ENCODE results near the gene PSPN.
"Not testable (repeated sequence)": the region's sequence is repeated elsewhere in the genome, so short reads cannot be mapped to it uniquely, and the experiment has no call there.

The PSPN gene

GRCh38 chr19:6413721-6414643 lies 38.2 kb upstream of the PSPN start:
- TF ChIP-seq POLR2A (IDR thresholded peaks at IDR 0.05; ENCODE audit: low read depth, low read length) = no peak
- FAIRE-seq = no peak

DNA sequence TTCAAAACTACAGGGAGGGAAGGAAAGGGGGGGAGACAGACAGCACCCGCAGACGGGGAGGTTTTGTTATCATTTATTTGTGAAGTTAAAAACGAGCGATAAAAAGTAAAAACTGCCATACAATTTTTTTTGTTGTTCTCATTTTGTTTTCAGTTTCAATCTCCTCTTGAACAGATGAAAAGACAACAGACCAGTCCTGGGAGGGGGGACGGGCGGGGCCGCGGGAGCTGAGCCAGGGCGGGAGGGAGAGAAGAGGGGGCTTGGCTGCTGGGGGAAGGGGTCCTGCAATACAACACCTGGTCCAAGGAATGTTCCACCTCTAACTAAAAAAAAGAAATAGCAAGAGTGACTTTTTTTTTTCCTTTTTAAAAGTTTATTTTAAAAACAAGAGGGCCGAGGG lies 37.6 kb upstream of the PSPN start:
- no peak for FAIRE-seq

More at GRCh38 chr19:6413721-6414643, 38.2 kb upstream of the PSPN start:
- DNase-seq (ENCODE audit: insufficient read length, low spot score) = no peak

GRCh38 chr19:6412447-6413091 lies 36.8 kb upstream of the PSPN start:
- no peak for TF ChIP-seq POLR2A (IDR thresholded peaks at IDR 0.05; ENCODE audit: low read depth, low read length)
- FAIRE-seq (no peak), DNase-seq (ENCODE audit: insufficient read length, low spot score) (peak; percentile 56)

More for the DNA sequence above, 37.6 kb upstream of the PSPN start:
- no peak for DNase-seq (ENCODE audit: insufficient read length, low spot score)
- TF ChIP-seq POLR2A (IDR thresholded peaks at IDR 0.05; ENCODE audit: low read depth, low read length) = no peak

DNA sequence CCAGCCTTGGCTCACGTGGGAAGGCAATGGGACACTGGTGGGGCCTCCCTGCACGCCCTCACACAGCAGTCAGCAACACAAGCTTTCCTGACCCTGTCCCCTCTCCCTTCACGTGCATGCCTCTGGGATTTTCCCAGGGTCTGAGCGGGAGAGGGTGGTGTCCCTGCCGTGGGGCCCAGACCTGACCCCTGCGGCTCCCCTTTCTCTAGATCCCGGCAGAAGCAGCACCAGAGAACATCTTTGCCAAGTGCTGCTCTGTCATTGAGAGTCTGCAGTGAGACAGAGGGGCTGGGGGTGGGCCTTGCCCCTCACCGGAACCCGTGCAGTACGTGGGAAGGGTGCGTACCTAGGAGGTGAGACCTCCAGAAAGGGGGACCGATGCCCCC lies 36.3 kb upstream of the PSPN start:
- DNase-seq (ENCODE audit: insufficient read length, low spot score) (no peak), FAIRE-seq (no peak)
- no peak for TF ChIP-seq POLR2A (IDR thresholded peaks at IDR 0.05; ENCODE audit: low read depth, low read length)

- no peak for TF ChIP-seq POLR2A (IDR thresholded peaks at IDR 0.05; ENCODE audit: low read depth, low read length)
- DNase-seq (ENCODE audit: insufficient read length, low spot score) (no peak), FAIRE-seq (no peak)
Observed at GRCh38 chr19:6409346-6409745, 33.6 kb upstream of the PSPN start.

GRCh38 chr19:6406401-6406800 lies 30.7 kb upstream of the PSPN start:
- DNase-seq (ENCODE audit: insufficient read length, low spot score) = no peak
- TF ChIP-seq POLR2A (IDR thresholded peaks at IDR 0.05; ENCODE audit: low read depth, low read length) = no peak
- no peak for FAIRE-seq

GRCh38 chr19:6402837-6403608 lies 27.3 kb upstream of the PSPN start:
- DNase-seq (ENCODE audit: insufficient read length, low spot score) = no peak
- TF ChIP-seq POLR2A (IDR thresholded peaks at IDR 0.05; ENCODE audit: low read depth, low read length) = no peak
- no peak for FAIRE-seq

- TF ChIP-seq POLR2A (IDR thresholded peaks at IDR 0.05; ENCODE audit: low read depth, low read length) = no peak
- DNase-seq (ENCODE audit: insufficient read length, low spot score) (no peak), FAIRE-seq (no peak)
Observed at GRCh38 chr19:6402058-6402457, 26.3 kb upstream of the PSPN start.

DNA sequence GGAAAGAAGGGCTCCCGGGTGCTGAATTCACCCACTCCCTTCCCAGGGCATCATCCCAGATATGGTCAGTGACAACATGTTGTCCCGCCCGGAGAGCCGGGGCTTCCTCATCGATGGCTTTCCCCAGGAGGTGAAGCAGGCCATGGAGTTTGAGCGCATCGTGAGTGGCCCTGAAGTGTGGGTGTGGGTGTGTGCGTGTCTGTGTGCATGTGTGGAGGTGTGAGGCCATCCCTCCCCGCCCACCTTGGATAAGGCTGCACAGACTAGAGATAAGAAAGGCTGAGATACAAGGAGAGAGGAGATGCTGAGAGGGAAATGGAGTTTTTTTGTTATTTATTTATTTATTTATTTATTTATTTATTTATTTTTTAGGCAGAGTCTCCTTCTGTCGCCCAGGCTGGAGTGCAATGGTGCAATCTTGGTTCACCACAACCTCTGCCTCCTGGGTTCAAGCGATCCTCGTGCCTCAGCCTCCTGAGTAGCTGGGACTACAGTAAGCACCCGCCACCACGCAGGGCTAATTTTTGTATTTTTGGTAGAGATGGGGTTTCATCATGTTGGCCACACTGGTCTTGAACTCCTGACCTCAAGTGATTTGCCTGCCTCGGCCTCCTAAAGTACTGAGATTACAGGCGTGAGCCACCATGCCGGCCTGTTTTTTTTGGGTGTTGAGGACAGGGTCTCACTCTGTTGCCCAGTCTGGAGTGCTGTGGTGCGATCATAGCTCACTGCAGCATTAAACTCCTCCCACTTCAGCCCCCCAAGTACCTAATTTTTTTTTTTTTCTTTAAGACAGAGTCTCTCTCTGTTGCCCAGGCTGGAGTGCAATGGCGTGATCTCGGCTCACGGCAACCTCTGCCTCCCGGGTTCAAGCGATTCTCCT lies 24.6 kb upstream of the PSPN start:
- FAIRE-seq; DNase-seq (ENCODE audit: insufficient read length, low spot score): not testable (repeated sequence)

GRCh38 chr19:6396305-6396704 lies 20.6 kb upstream of the PSPN start:
- FAIRE-seq = no peak
- no peak for DNase-seq (ENCODE audit: insufficient read length, low spot score)
- TF ChIP-seq POLR2A (IDR thresholded peaks at IDR 0.05; ENCODE audit: low read depth, low read length) = no peak

DNA sequence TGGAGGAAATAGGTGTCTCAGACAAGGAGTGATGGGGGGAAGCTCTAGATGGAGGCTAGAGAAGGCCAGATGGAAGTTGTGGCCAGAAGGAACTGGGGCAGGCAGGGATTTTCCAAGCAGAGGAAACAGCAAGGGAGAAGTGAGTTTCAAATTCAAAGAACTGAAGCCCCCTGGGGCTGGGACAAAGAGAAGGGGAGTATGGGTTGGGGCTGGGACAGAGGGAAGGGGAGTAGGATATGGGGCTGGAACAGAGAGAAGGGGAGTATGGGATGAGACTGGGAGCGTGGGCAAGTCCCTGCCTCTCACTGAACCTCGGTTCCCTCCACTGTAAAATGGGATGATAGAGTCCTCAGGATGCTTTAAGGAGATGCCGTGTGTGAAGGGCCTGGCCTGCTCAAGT lies 19.1 kb upstream of the PSPN start:
- FAIRE-seq = no peak
- no peak for TF ChIP-seq POLR2A (IDR thresholded peaks at IDR 0.05; ENCODE audit: low read depth, low read length)
- no peak for DNase-seq (ENCODE audit: insufficient read length, low spot score)

GRCh38 chr19:6393983-6394412 lies 18.3 kb upstream of the PSPN start:
- no peak for DNase-seq (ENCODE audit: insufficient read length, low spot score)
- no peak for TF ChIP-seq POLR2A (IDR thresholded peaks at IDR 0.05; ENCODE audit: low read depth, low read length)
- FAIRE-seq = no peak
